ENCODE results near the gene DDX60.

DNA sequence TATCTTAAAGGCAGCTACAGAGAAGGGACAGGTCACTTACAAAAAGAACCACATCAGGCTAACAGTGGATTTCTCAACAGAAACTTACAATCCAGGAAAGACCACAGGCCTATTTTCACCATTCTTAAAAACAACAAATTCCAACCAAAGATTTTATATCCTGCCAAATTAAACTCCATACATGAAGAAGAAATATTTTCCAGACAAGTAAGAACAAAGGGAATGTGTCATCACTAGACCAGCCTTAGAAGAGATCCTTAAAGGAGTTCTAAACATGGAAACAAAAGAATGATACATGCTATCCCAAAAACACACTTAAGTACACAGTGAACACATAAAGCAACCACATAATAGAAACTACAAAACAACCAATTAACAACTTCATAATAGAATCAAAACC, 120.6 kb downstream of the DDX60 start:
- TF ChIP-seq POLR2A (IDR thresholded peaks at IDR 0.05): no peak
- TF ChIP-seq, protein P1, sequence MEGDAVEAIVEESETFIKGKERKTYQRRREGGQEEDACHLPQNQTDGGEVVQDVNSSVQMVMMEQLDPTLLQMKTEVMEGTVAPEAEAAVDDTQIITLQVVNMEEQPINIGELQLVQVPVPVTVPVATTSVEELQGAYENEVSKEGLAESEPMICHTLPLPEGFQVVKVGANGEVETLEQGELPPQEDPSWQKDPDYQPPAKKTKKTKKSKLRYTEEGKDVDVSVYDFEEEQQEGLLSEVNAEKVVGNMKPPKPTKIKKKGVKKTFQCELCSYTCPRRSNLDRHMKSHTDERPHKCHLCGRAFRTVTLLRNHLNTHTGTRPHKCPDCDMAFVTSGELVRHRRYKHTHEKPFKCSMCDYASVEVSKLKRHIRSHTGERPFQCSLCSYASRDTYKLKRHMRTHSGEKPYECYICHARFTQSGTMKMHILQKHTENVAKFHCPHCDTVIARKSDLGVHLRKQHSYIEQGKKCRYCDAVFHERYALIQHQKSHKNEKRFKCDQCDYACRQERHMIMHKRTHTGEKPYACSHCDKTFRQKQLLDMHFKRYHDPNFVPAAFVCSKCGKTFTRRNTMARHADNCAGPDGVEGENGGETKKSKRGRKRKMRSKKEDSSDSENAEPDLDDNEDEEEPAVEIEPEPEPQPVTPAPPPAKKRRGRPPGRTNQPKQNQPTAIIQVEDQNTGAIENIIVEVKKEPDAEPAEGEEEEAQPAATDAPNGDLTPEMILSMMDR (IDR thresholded peaks at IDR 0.05): no peak
- TF ChIP-seq POLR2AphosphoS5 (IDR thresholded peaks at IDR 0.05): no peak
